ENCODE data around the gene DDX52.

Gene DDX52

GRCh38 chr17:37650419-37651003 is 7.3 kb upstream of the DDX52 start:
- TF ChIP-seq, protein P1, sequence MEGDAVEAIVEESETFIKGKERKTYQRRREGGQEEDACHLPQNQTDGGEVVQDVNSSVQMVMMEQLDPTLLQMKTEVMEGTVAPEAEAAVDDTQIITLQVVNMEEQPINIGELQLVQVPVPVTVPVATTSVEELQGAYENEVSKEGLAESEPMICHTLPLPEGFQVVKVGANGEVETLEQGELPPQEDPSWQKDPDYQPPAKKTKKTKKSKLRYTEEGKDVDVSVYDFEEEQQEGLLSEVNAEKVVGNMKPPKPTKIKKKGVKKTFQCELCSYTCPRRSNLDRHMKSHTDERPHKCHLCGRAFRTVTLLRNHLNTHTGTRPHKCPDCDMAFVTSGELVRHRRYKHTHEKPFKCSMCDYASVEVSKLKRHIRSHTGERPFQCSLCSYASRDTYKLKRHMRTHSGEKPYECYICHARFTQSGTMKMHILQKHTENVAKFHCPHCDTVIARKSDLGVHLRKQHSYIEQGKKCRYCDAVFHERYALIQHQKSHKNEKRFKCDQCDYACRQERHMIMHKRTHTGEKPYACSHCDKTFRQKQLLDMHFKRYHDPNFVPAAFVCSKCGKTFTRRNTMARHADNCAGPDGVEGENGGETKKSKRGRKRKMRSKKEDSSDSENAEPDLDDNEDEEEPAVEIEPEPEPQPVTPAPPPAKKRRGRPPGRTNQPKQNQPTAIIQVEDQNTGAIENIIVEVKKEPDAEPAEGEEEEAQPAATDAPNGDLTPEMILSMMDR (IDR thresholded peaks at IDR 0.05), result peak in 1 of 2 experiments; percentile 8
- H3K9me3 ChIP-seq, result no peaks in the 10 kb centered on the region
- intact Hi-C loops (cut with DNase I; ENCODE audit: low total_unique reads), result no loop called here
- H3K27ac ChIP-seq, result no peak overlapping the region
- no peaks in the 10 kb centered on the region for H3K36me3 ChIP-seq
- H3K4me3 ChIP-seq, result no peak overlapping the region
- H3K27me3 ChIP-seq, result peaks cover 0 to 29% of the 10 kb centered on the region in 2 donors
- no peak for DNase-seq
- no peaks in the 10 kb centered on the region for H3K4me1 ChIP-seq

GRCh38 chr17:37648555-37648954 is 5.3 kb upstream of the DDX52 start:
- TF ChIP-seq, protein P1 (IDR thresholded peaks at IDR 0.05), result no peak
- H3K27ac ChIP-seq, result no peak overlapping the region
- DNase-seq, result no peak
- no peaks in the 10 kb centered on the region for H3K9me3 ChIP-seq
- no peaks in the 10 kb centered on the region for H3K36me3 ChIP-seq
- intact Hi-C loops (cut with DNase I; ENCODE audit: low total_unique reads), result no loop called here
- H3K27me3 ChIP-seq, result peaks cover 0 to 29% of the 10 kb centered on the region in 2 donors
- H3K4me3 ChIP-seq, result no peak overlapping the region
- peaks cover 0 to 5% (median 2%) of the 10 kb centered on the region in 4 donors for H3K4me1 ChIP-seq

DNA sequence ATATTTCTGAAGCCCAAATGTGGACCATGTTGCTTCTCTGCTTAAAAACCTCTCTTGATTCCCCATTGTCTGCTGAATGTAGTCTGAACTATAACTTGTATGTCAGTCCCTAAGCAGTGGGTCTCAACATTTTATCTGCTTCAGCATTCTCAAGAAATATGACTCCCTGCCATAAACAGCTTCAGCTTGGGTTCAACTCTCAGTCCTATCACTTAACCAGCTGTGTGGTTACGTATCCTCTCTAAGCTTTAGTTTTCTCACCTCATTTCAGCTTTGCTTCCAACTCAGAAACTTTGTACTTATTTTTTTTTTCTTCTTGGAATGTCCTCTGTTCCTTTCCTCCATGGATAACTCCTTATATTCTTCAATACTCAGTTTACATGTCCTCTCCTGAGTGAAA is 4.6 kb upstream of the DDX52 start:
- intact Hi-C loops (cut with DNase I; ENCODE audit: low total_unique reads), result no loop called here
- peaks cover 0 to 29% of the 10 kb centered on the region in 2 donors for H3K27me3 ChIP-seq

GRCh38 chr17:37643869-37644268 is 623 bp upstream of the DDX52 start:
- H3K4me3 ChIP-seq, result peak overlapping the region; percentile 72 to 84
- H3K4me1 ChIP-seq, result peaks cover 0 to 40% (median 15%) of the 10 kb centered on the region in 4 donors
- H3K27me3 ChIP-seq, result peaks cover 0 to 6% of the 10 kb centered on the region in 2 donors
- no peak for DNase-seq
- H3K36me3 ChIP-seq, result peaks cover 0 to 17% (median 12%) of the 10 kb centered on the region in 3 donors
- H3K9me3 ChIP-seq, result no peaks in the 10 kb centered on the region
- H3K27ac ChIP-seq, result peak overlapping the region; percentile 86 to 87
- TF ChIP-seq, protein P1 (IDR thresholded peaks at IDR 0.05), result no peak
- intact Hi-C loops (cut with DNase I; ENCODE audit: low total_unique reads), result no loop called here

More for the DNA sequence above, 4.6 kb upstream of the DDX52 start:
- H3K4me1 ChIP-seq, result peaks cover 0 to 5% (median 2%) of the 10 kb centered on the region in 4 donors
- no peak overlapping the region for H3K27ac ChIP-seq
- no peaks in the 10 kb centered on the region for H3K9me3 ChIP-seq
- TF ChIP-seq, protein P1 (IDR thresholded peaks at IDR 0.05), result no peak
- no peaks in the 10 kb centered on the region for H3K36me3 ChIP-seq
- DNase-seq, result no peak
- no peak overlapping the region for H3K4me3 ChIP-seq

GRCh38 chr17:37642681-37643080 is 565 bp downstream of the DDX52 start:
- Histone ChIP-seq H3K27ac (peak overlapping the region; percentile 86 to 87), H3K4me3 (peak overlapping the region; percentile 72 to 84), H3K9me3 (no peaks in the 10 kb centered on the region), H3K4me1 (peaks cover 0 to 43% (median 15%) of the 10 kb centered on the region in 4 donors), H3K36me3 (peaks cover 0 to 24% (median 15%) of the 10 kb centered on the region in 3 donors), H3K27me3 (peaks cover 0 to under 1% of the 10 kb centered on the region in 2 donors)
- intact Hi-C loops (cut with DNase I; ENCODE audit: low total_unique reads), result no loop called here
- TF ChIP-seq, protein P1 (IDR thresholded peaks at IDR 0.05), result no peak
- DNase-seq, result no peak
